IMR-90 (cell line): ENCODE results near the gene ZNF503. TPM values are rescaled to one million over a fixed set of nuclear protein-coding genes. Genes with fewer than 3 reads are reported as not detected.

ENCODE experiments used
- ATAC-seq: fragments of 200-7000 bp; cut with Tn5 transposase; 2 replicates; pipeline ENCODE4 v1.9.1; 2020; ENCODE audit warnings: low read depth, mild to moderate bottlenecking, moderate library complexity
- BruUV-seq: library from RNA; stranded (reverse); fragments of 400-500 nt; replicated peaks from 2 replicates; lab custom pipeline; 2021; lab: Mats Ljungman, UMichigan
- CTCF ChIA-PET: fragments of 300-600 bp; formaldehyde crosslinking; extraction: SDS; loops from one replicate; lab custom pipeline; 2021; ENCODE audit warnings: antibody characterized with exemption; lab: Yijun Ruan, JAX
- POLR2A ChIA-PET: fragments of 300-600 bp; sonication (Branson Sonifier 250); formaldehyde crosslinking; loops from one replicate; lab custom pipeline; 2022; ENCODE audit warnings: antibody characterized with exemption; ENCODE audit not compliant: unreplicated experiment; lab: Charles Lee
- DNase-seq: peaks from one replicate; pipeline ENCODE4 v3.0.0; 2013
- H2AFZ ChIP-seq: replicated peaks from 2 replicates; pipeline ENCODE3; 2013; ENCODE audit warnings: low read length, mild to moderate bottlenecking; ENCODE audit not compliant: poor library complexity
- H2AK5ac ChIP-seq: 2 replicates; pipeline ENCODE4 v1.6.1; 2013; ENCODE audit warnings: low read depth, low read length, inconsistent platforms
- H2AK9ac ChIP-seq: replicated peaks from 2 replicates; pipeline ENCODE3; 2013; ENCODE audit warnings: mild to moderate bottlenecking, low read depth, low read length, moderate library complexity; ENCODE audit not compliant: poor library complexity
- H2BK120ac ChIP-seq: 2 replicates; pipeline ENCODE4 v1.6.1; 2013; ENCODE audit warnings: low read depth, low read length, inconsistent platforms
- H2BK15ac ChIP-seq: 3 replicates; pipeline ENCODE4 v1.6.1; 2013; ENCODE audit warnings: low read depth, low read length, inconsistent platforms
- H2BK20ac ChIP-seq: 2 replicates; pipeline ENCODE4 v1.6.1; 2013; ENCODE audit warnings: low read depth, mild to moderate bottlenecking, inconsistent platforms, low read length, moderate library complexity
- H2BK5ac ChIP-seq: 2 replicates; pipeline ENCODE4 v1.6.1; 2013; ENCODE audit warnings: mild to moderate bottlenecking, low read depth, low read length, inconsistent platforms; ENCODE audit not compliant: poor library complexity, severe bottlenecking
- H3K14ac ChIP-seq: replicated peaks from 2 replicates; pipeline ENCODE4 v1.6.1; 2013; ENCODE audit warnings: low read depth, low read length, inconsistent platforms
- H3K18ac ChIP-seq: 2 replicates; pipeline ENCODE4 v1.6.1; 2013; ENCODE audit warnings: low read depth, low read length, control low read depth
- H3K23ac ChIP-seq: 2 replicates; pipeline ENCODE4 v1.6.1; 2013; ENCODE audit warnings: low read depth, low read length, inconsistent platforms
- H3K27ac ChIP-seq: 2 replicates; pipeline ENCODE4 v1.5.1; 2013; ENCODE audit warnings: mild to moderate bottlenecking, control low read depth, low read length; ENCODE audit not compliant: insufficient read depth
- H3K27me3 ChIP-seq: 2 replicates; pipeline ENCODE4 v1.6.1; 2013; ENCODE audit warnings: low read length; ENCODE audit not compliant: control insufficient read depth, insufficient read depth
- H3K36me3 ChIP-seq: 2 replicates; pipeline ENCODE4 v1.6.1; 2013; ENCODE audit warnings: low read length, mixed read lengths; ENCODE audit not compliant: control insufficient read depth, insufficient read depth
- H3K4ac ChIP-seq: 2 replicates; pipeline ENCODE4 v1.6.1; 2013; ENCODE audit warnings: low read depth, low read length, inconsistent platforms
- H3K4me1 ChIP-seq: 2 replicates; pipeline ENCODE4 v1.6.1; 2013; ENCODE audit warnings: low read length, mixed read lengths; ENCODE audit not compliant: control insufficient read depth, insufficient read depth
- H3K4me2 ChIP-seq: 2 replicates; pipeline ENCODE4 v1.6.1; 2013; ENCODE audit warnings: low read depth, mild to moderate bottlenecking, control low read depth, low read length, moderate library complexity
- H3K4me3 ChIP-seq: 2 replicates; pipeline ENCODE4 v1.5.1; 2013; ENCODE audit warnings: low read depth, mild to moderate bottlenecking, control low read depth, low read length, moderate library complexity; ENCODE audit not compliant: insufficient read depth
- H3K56ac ChIP-seq: 2 replicates; pipeline ENCODE4 v1.6.1; 2013; ENCODE audit warnings: low read length, inconsistent platforms; ENCODE audit not compliant: insufficient read depth; ENCODE audit errors: extremely low read depth
- H3K79me1 ChIP-seq, 2 experiments: 2 replicates each; pipeline ENCODE4 v1.6.1; 2013; ENCODE audit warnings: low read length in 2 of 2, inconsistent platforms in 1 of 2, low read depth in 1 of 2
- H3K9ac ChIP-seq: 2 replicates; pipeline ENCODE4 v1.6.1; 2013; ENCODE audit warnings: low read depth, low read length, control low read depth
- H3K9me1 ChIP-seq: 2 replicates; pipeline ENCODE4 v1.6.1; 2013; ENCODE audit warnings: low read length, inconsistent platforms; ENCODE audit not compliant: insufficient read depth
- H3K9me3 ChIP-seq: 2 replicates; pipeline ENCODE4 v1.6.1; 2013; ENCODE audit warnings: low read length; ENCODE audit not compliant: control insufficient read depth, insufficient read depth
- H4K20me1 ChIP-seq: 2 replicates; pipeline ENCODE4 v1.6.1; 2013; ENCODE audit warnings: low read length, inconsistent platforms; ENCODE audit not compliant: insufficient read depth
- H4K5ac ChIP-seq: 2 replicates; pipeline ENCODE4 v1.6.1; 2013; ENCODE audit warnings: mild to moderate bottlenecking, low read depth, low read length, control low read depth
- H4K8ac ChIP-seq, 2 experiments: 2 replicates each; pipeline ENCODE4 v1.6.1; 2013; ENCODE audit warnings: low read depth in 2 of 2, low read length in 2 of 2, control low read depth in 1 of 2, inconsistent platforms in 1 of 2
- H4K91ac ChIP-seq: 2 replicates; pipeline ENCODE4 v1.6.1; 2013; ENCODE audit warnings: low read depth, low read length, inconsistent platforms; ENCODE audit not compliant: insufficient read depth
- BHLHE40 ChIP-seq: fragments of 150-350 bp; IDR thresholded peaks from 2 replicates; pipeline ENCODE4 v1.6.1; 2016; ENCODE audit warnings: mild to moderate bottlenecking, low read depth, low read length
- CEBPB ChIP-seq: IDR thresholded peaks from 2 replicates; pipeline ENCODE4 v1.6.1; 2012; ENCODE audit warnings: low read depth, low read length, improper control_type of control experiment
- CHD1 ChIP-seq: IDR thresholded peaks from 2 replicates; pipeline ENCODE4 v1.6.1; 2012; ENCODE audit warnings: low read depth, low read length, improper control_type of control experiment
- FOS ChIP-seq: fragments of 150-350 bp; IDR thresholded peaks from 2 replicates; pipeline ENCODE4 v1.6.1; 2016; ENCODE audit warnings: low read depth, low read length
- MAFK ChIP-seq: IDR thresholded peaks from 2 replicates; pipeline ENCODE4 v1.6.1; 2012; ENCODE audit warnings: low read depth, low read length, improper control_type of control experiment
- MAZ ChIP-seq: IDR thresholded peaks from 2 replicates; pipeline ENCODE4 v1.6.1; 2012; ENCODE audit warnings: low read depth, mild to moderate bottlenecking, low read length, improper control_type of control experiment, moderate library complexity, borderline replicate concordance
- NFE2L2 ChIP-seq: fragments of 150-350 bp; IDR thresholded peaks from 2 replicates; pipeline ENCODE4 v1.6.1; 2016; ENCODE audit warnings: low read depth, mild to moderate bottlenecking, low read length
- POLR2A ChIP-seq: IDR thresholded peaks from 2 replicates; pipeline ENCODE4 v1.6.1; 2012; ENCODE audit warnings: mild to moderate bottlenecking, low read depth, low read length
- RCOR1 ChIP-seq: IDR thresholded peaks from 2 replicates; pipeline ENCODE4 v1.6.1; 2012; ENCODE audit warnings: mild to moderate bottlenecking, low read length, improper control_type of control experiment; ENCODE audit not compliant: insufficient replicate concordance
- RFX5 ChIP-seq: IDR thresholded peaks from 2 replicates; pipeline ENCODE4 v1.8.0; 2012; ENCODE audit warnings: low read depth, mild to moderate bottlenecking, low read length, moderate library complexity
- SMC3 ChIP-seq: fragments of 150-350 bp; IDR thresholded peaks from 2 replicates; pipeline ENCODE4 v1.6.1; 2016; ENCODE audit warnings: low read depth, mild to moderate bottlenecking, antibody characterized with exemption, low read length, moderate library complexity
- WGBS, 2 experiments: methylation state at CpG; one replicate each; pipeline versions ENCODE4 v1.1.5 to v1.1.7; 2013; ENCODE audit warnings: missing lambda C conversion rate in 2 of 2; ENCODE audit not compliant: insufficient read length in 1 of 2; ENCODE audit errors: extremely low coverage in 2 of 2; 5-methylcytosine and 5-hydroxymethylcytosine counted together
- dilution Hi-C: fragments of 300-500 bp; cut with HindIII; formaldehyde crosslinking; loops from one replicate; pipeline ENCODE4 v1.14.3; 2018; ENCODE audit warnings: low sequenced_read_pairs; ENCODE audit not compliant: unreplicated experiment
- in situ Hi-C: fragments of 300-500 bp; cut with MboI; formaldehyde crosslinking; loops from 3 replicates; pipeline ENCODE4 v1.14.3; 2019; ENCODE audit warnings: low sequenced_read_pairs, inconsistent platforms, mixed read lengths
- intact Hi-C: fragments of 100-400 bp; cut with micrococcal nuclease; formaldehyde crosslinking; loops from 2 replicates; pipeline ENCODE4 v1.10.0; 2022
- polyA plus RNA-seq, 3 experiments: library from polyadenylated mRNA; depleted of rRNA; stranded (reverse); fragments of >200 nt; gene quantifications; 2 replicates each; pipeline ENCODE4 v1.2.3, GENCODE V29; 2012; ENCODE audit warnings: low replicate concordance in 1 of 3
- total RNA-seq: library from RNA; depleted of rRNA; stranded (reverse); fragments of >200 nt; gene quantifications from 2 replicates; pipeline ENCODE4 v1.2.3, GENCODE V29; 2012
- TF ChIP-seq, protein P1 (sequence below): fragments of 150-350 bp; IDR thresholded peaks from 2 replicates; pipeline ENCODE4 v1.6.1; 2017; ENCODE audit warnings: mild to moderate bottlenecking, antibody characterized with exemption, low read length, low read depth
- TF ChIP-seq, protein P2 (sequence below): fragments of 150-350 bp; IDR thresholded peaks from 2 replicates; pipeline ENCODE4 v1.6.1; 2016; ENCODE audit warnings: low read depth, mild to moderate bottlenecking, low read length, moderate library complexity, borderline replicate concordance

The ZNF503 gene
- total and polyA plus RNA-seq, 2 of the 4 experiments (the other 2 are of a cell fraction) = 0.36 to 5.8 TPM

DNA sequence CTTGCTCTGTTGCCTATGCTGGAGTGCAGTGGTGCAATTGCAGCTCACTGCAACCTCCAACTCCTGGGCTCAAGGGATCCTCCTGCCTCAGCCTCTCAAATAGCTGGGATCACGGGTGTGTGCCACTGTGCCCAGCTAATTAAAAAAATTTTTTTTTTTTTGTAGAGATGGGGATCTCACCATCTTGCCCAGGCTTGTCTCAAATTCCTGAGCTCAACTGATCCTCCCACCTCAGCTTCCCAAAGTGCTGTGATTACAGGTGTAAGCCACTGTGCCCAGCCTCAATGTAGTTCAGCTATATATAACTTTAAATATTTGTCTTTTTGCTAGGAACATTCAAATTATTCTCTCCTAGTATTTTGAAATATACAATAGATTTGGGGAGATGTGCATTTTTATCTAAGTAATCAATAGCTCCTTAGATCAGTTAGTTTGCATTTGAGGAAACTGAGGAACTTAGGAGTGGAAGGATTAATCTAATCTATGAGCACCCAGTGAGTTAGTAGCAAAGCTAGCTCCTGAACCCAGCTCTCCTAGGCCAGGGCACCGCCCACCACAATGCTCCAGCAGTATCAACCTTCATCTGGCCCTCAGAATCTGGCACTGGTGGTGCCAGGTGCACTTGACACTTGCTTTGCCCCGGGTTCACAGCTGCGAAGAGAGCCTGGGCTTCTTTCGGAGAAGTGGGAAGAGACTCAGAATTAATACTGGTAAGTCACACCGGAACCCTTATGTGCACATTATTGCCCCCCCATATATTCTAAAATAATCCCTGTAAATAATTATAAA is 23.9 kb upstream of the ZNF503 start (continued):
- no peak for TF ChIP-seq CEBPB

DNA sequence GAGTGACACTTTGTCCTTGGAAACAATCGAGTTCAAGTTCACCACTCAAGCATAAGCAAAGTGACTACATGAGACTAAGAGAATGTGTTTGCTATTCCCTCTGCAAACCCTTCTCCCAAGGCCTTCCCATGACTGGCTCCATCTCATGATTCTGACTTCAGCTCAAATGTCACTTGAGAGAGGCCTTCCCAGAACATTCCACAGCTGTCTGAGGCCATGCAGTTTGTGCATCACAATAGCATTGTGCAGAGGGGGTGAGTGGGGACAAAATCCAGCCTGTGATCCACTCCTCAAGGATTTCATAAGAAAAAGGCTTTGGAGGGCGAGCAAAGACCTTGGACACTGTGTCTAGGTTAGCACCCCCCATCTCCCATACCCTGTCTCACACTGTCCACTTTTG is 23.0 kb upstream of the ZNF503 start:
- CTCF ChIA-PET = no interaction called here
- no peak for TF ChIP-seq CHD1
- TF ChIP-seq CEBPB = no peak
- TF ChIP-seq MAFK = no peak
- TF ChIP-seq FOS = no peak
- no peak for TF ChIP-seq RCOR1
- no peak for TF ChIP-seq MAZ
- TF ChIP-seq, protein P1, sequence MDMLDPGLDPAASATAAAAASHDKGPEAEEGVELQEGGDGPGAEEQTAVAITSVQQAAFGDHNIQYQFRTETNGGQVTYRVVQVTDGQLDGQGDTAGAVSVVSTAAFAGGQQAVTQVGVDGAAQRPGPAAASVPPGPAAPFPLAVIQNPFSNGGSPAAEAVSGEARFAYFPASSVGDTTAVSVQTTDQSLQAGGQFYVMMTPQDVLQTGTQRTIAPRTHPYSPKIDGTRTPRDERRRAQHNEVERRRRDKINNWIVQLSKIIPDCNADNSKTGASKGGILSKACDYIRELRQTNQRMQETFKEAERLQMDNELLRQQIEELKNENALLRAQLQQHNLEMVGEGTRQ = no peak
- TF ChIP-seq RFX5 = no peak
- TF ChIP-seq SMC3 = no peak
- no peak for TF ChIP-seq POLR2A
- TF ChIP-seq, protein P2, sequence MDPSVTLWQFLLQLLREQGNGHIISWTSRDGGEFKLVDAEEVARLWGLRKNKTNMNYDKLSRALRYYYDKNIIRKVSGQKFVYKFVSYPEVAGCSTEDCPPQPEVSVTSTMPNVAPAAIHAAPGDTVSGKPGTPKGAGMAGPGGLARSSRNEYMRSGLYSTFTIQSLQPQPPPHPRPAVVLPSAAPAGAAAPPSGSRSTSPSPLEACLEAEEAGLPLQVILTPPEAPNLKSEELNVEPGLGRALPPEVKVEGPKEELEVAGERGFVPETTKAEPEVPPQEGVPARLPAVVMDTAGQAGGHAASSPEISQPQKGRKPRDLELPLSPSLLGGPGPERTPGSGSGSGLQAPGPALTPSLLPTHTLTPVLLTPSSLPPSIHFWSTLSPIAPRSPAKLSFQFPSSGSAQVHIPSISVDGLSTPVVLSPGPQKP = no peak
- no peak for TF ChIP-seq BHLHE40
- TF ChIP-seq NFE2L2 = no peak

More for the DNA sequence above, 23.0 kb upstream of the ZNF503 start:
- in situ Hi-C loops = loop anchor here (25.0 kb wide), 3 partner anchors 613 to 1563 kb away; no protein-coding TSS in a partner anchor
- Histone ChIP-seq H3K4me2 (no peak overlapping the region), H3K27ac (no peak overlapping the region), H4K20me1 (no peaks in the 10 kb centered on the region), H4K91ac (no peak overlapping the region), H2AFZ (no peak overlapping the region), H2BK20ac (no peak overlapping the region), H2BK15ac (no peak overlapping the region), H2BK5ac (no peak overlapping the region), H3K79me1 (no peaks in the 10 kb centered on the region), H3K18ac (no peak overlapping the region), H3K4me1 (no peaks in the 10 kb centered on the region; the same call in 1 of the 2 replicates), H3K4me3 (no peak overlapping the region), H2AK9ac (no peak overlapping the region), H4K5ac (no peak overlapping the region), H3K4ac (no peak overlapping the region), H3K9me3 (no peaks in the 10 kb centered on the region), H3K36me3 (no peaks in the 10 kb centered on the region), H4K8ac (no peak overlapping the region), H3K9me1 (no peaks in the 10 kb centered on the region), H3K9ac (no peak overlapping the region), H3K14ac (no peak overlapping the region), H3K23ac (no peak overlapping the region), H3K56ac (no peak overlapping the region), H3K27me3 (no peaks in the 10 kb centered on the region; the same call in 1 of the 2 replicates), H2AK5ac (no peak overlapping the region), H2BK120ac (no peak overlapping the region)
- DNase-seq (no peak), ATAC-seq (no peak)
- intact Hi-C loops = no loop called here
- no CpG with 5 or more reads among the region's 2 CpGs for WGBS, 2 experiments
- POLR2A ChIA-PET = no interaction called here
- dilution Hi-C loops = no loop called here
- BruUV-seq = no TSS peak
